ENCODE measurements around the gene PCNA.

PCNA gene

GRCh38 chr20:5127204-5127858 lies 7.6 kb upstream of the PCNA start:
- Histone ChIP-seq H3K79me2 (ENCODE audit: control insufficient read depth, low read length) (peaks cover 52% of the 10 kb centered on the region), H3K36me3 (ENCODE audit: control insufficient read depth, low read length) (peaks cover 3% of the 10 kb centered on the region), H4K20me1 (ENCODE audit: control insufficient read depth, insufficient read depth, low read depth, low read length) (no peaks in the 10 kb centered on the region), H3F3A (ENCODE audit: control insufficient read depth, insufficient read depth) (peaks cover 3% of the 10 kb centered on the region; the same call in 1 of the 2 replicates), H3K4me2 (ENCODE audit: low read length) (peak overlapping the region; percentile 86), H3K9me3 (ENCODE audit: control insufficient read depth, insufficient read depth, low read length) (no peaks in the 10 kb centered on the region), H3K27ac (ENCODE audit: low read depth, low read length) (peak overlapping the region; percentile 72), H3K9me2 (replicated peaks; ENCODE audit: control insufficient read depth, low read length) (no peaks in the 10 kb centered on the region), H3K27me3 (ENCODE audit: control insufficient read depth, low read length) (no peaks in the 10 kb centered on the region), H3K4me3 (ENCODE audit: low read length) (peak overlapping the region; percentile 97), H3K4me1 (ENCODE audit: control insufficient read depth, low read length) (peaks cover 25% of the 10 kb centered on the region)
- TF ChIP-seq, protein P1, sequence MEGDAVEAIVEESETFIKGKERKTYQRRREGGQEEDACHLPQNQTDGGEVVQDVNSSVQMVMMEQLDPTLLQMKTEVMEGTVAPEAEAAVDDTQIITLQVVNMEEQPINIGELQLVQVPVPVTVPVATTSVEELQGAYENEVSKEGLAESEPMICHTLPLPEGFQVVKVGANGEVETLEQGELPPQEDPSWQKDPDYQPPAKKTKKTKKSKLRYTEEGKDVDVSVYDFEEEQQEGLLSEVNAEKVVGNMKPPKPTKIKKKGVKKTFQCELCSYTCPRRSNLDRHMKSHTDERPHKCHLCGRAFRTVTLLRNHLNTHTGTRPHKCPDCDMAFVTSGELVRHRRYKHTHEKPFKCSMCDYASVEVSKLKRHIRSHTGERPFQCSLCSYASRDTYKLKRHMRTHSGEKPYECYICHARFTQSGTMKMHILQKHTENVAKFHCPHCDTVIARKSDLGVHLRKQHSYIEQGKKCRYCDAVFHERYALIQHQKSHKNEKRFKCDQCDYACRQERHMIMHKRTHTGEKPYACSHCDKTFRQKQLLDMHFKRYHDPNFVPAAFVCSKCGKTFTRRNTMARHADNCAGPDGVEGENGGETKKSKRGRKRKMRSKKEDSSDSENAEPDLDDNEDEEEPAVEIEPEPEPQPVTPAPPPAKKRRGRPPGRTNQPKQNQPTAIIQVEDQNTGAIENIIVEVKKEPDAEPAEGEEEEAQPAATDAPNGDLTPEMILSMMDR (IDR thresholded peaks at IDR 0.05; ENCODE audit: low read depth, low read length, poor library complexity, severe bottlenecking), result no peak
- TF ChIP-seq EZH2phosphoT487 (IDR thresholded peaks at IDR 0.05; ENCODE audit: borderline replicate concordance, low read length), result no peak

GRCh38 chr20:5126512-5127203 lies 6.9 kb upstream of the PCNA start, which contains the start of gene CDS2:
CDS2 (plus strand) TSS chr20:5127008; CDS start chr20:5127093, 85 bp downstream.
- Histone ChIP-seq H3K9me2 (replicated peaks; ENCODE audit: control insufficient read depth, low read length) (no peaks in the 10 kb centered on the region), H4K20me1 (ENCODE audit: control insufficient read depth, insufficient read depth, low read depth, low read length) (no peaks in the 10 kb centered on the region), H3K4me2 (ENCODE audit: low read length) (peak within 1 kb of the TSS; percentile 86), H3F3A (ENCODE audit: control insufficient read depth, insufficient read depth) (peaks cover 3% of the 10 kb centered on the region; the same call in 1 of the 2 replicates), H3K4me3 (ENCODE audit: low read length) (peak within 1 kb of the TSS; percentile 97), H3K79me2 (ENCODE audit: control insufficient read depth, low read length) (peaks cover 45% of the 10 kb centered on the region), H3K27me3 (ENCODE audit: control insufficient read depth, low read length) (no peaks in the 10 kb centered on the region), H3K4me1 (ENCODE audit: control insufficient read depth, low read length) (peaks cover 25% of the 10 kb centered on the region), H3K36me3 (ENCODE audit: control insufficient read depth, low read length) (peaks cover 3% of the 10 kb centered on the region), H3K27ac (ENCODE audit: low read depth, low read length) (peak within 1 kb of the TSS; percentile 72), H3K9me3 (ENCODE audit: control insufficient read depth, insufficient read depth, low read length) (no peaks in the 10 kb centered on the region)
- TF ChIP-seq, protein P1 (IDR thresholded peaks at IDR 0.05; ENCODE audit: low read depth, low read length, poor library complexity, severe bottlenecking), result peak; percentile 66
- TF ChIP-seq EZH2phosphoT487 (IDR thresholded peaks at IDR 0.05; ENCODE audit: borderline replicate concordance, low read length), result no peak

- peaks cover 19% of the 10 kb centered on the region for H3F3A ChIP-seq (ENCODE audit: control insufficient read depth, insufficient read depth)
- H3K36me3 ChIP-seq (ENCODE audit: control insufficient read depth, low read length), result peaks cover 19% of the 10 kb centered on the region
- no peaks in the 10 kb centered on the region for H3K9me3 ChIP-seq (ENCODE audit: control insufficient read depth, insufficient read depth, low read length)
- peaks cover 34% of the 10 kb centered on the region for H3K79me2 ChIP-seq (ENCODE audit: control insufficient read depth, low read length)
- H3K27me3 ChIP-seq (ENCODE audit: control insufficient read depth, low read length), result no peaks in the 10 kb centered on the region
- no peak overlapping the region for H3K4me3 ChIP-seq (ENCODE audit: low read length)
- no peaks in the 10 kb centered on the region for H3K9me2 ChIP-seq (replicated peaks; ENCODE audit: control insufficient read depth, low read length)
- no peak overlapping the region for H3K27ac ChIP-seq (ENCODE audit: low read depth, low read length)
- peaks cover 10% of the 10 kb centered on the region for H4K20me1 ChIP-seq (ENCODE audit: control insufficient read depth, insufficient read depth, low read depth, low read length)
- H3K4me1 ChIP-seq (ENCODE audit: control insufficient read depth, low read length), result peaks cover 15% of the 10 kb centered on the region
- TF ChIP-seq, protein P1 (IDR thresholded peaks at IDR 0.05; ENCODE audit: low read depth, low read length, poor library complexity, severe bottlenecking), result no peak
- TF ChIP-seq EZH2phosphoT487 (IDR thresholded peaks at IDR 0.05; ENCODE audit: borderline replicate concordance, low read length), result no peak
- no peak overlapping the region for H3K4me2 ChIP-seq (ENCODE audit: low read length)
These were observed 3.1 kb upstream of the PCNA start for GRCh38 chr20:5122873-5123260.

All from DOHH2 (cell line).